A549 (cell line): Measurements from ENCODE around the gene PRR5L. TPM values are rescaled to one million over a fixed set of nuclear protein-coding genes. Genes with fewer than 3 reads are reported as not detected.

Experiments used
- ATAC-seq, 2 experiments: fragments of 200-7000 bp in 1 of 2; fragments of >200 bp in 1 of 2; cut with Nextera tagmentation in 1 of 2; cut with Tn5 transposase in 1 of 2; 3 replicates each; pipeline versions ENCODE4 v1.8.0 to v1.9.1; 2018 to 2020; ENCODE audit warnings: mild to moderate bottlenecking in 1 of 2, moderate library complexity in 1 of 2
- CTCF ChIA-PET: fragments of 300-600 bp; sonication (Branson Sonifier 250); formaldehyde crosslinking; extraction: SDS; loops from one replicate; lab custom pipeline; 2021; ENCODE audit warnings: antibody characterized with exemption, inconsistent platforms; lab: Yijun Ruan, JAX
- POLR2A ChIA-PET: fragments of 350-600 bp; formaldehyde crosslinking; extraction: SDS; loops from one replicate; lab custom pipeline; 2021; ENCODE audit warnings: antibody characterized with exemption, inconsistent platforms; lab: Yijun Ruan, JAX
- DNase-seq, 2 experiments: peaks; one replicate each; pipeline versions ENCODE4 v3.0.0 to v3.0.0-alpha.2; 2011 to 2016; ENCODE audit warnings: low read depth in 1 of 2, low spot score in 1 of 2
- FAIRE-seq: peaks from 2 replicates; lab custom pipeline; 2011; peaks lifted over from hg19 to GRCh38; lab: Jason Lieb, UNC
- H3K27ac ChIP-seq, 2 experiments: fragments of >200 bp; sonication (Bioruptor Twin); formaldehyde crosslinking; 3 replicates each; pipeline ENCODE4 v1.5.1; 2016 to 2017
- H3K4me1 ChIP-seq: fragments of >200 bp; sonication (Bioruptor Twin); formaldehyde crosslinking; 3 replicates; pipeline ENCODE4 v1.6.1; 2016
- H3K4me2 ChIP-seq: fragments of >200 bp; sonication (Bioruptor Twin); formaldehyde crosslinking; 3 replicates; pipeline ENCODE4 v1.6.1; 2016
- H3K4me3 ChIP-seq: fragments of >200 bp; sonication (Bioruptor Twin); formaldehyde crosslinking; 3 replicates; pipeline ENCODE4 v1.5.1; 2016
- H3K9me3 ChIP-seq: fragments of >200 bp; sonication (Bioruptor Twin); formaldehyde crosslinking; 3 replicates; pipeline ENCODE4 v1.6.1; 2016
- CBX8 ChIP-seq: fragments of 200-600 bp; sonication (generic); IDR thresholded peaks from 2 replicates; pipeline ENCODE4 v1.6.1; 2016
- E2F6 ChIP-seq: IDR thresholded peaks from 2 replicates; pipeline ENCODE4 v1.6.1; 2012; ENCODE audit warnings: low read depth, borderline replicate concordance
- EHF ChIP-seq: fragments of 250-450 bp; sonication (Bioruptor Pico); IDR thresholded peaks from 2 replicates; pipeline ENCODE4 v1.5.0; 2020; ENCODE audit warnings: mild to moderate bottlenecking
- FOXS1 ChIP-seq: fragments of 250-450 bp; sonication (Bioruptor Pico); IDR thresholded peaks from 2 replicates; pipeline ENCODE4 v1.5.0; 2020; ENCODE audit warnings: mild to moderate bottlenecking, moderate library complexity
- GATA3 ChIP-seq: IDR thresholded peaks from 2 replicates; pipeline ENCODE4 v1.6.1; 2012; ENCODE audit warnings: borderline replicate concordance
- HDAC2 ChIP-seq: fragments of 200-600 bp; sonication (generic); IDR thresholded peaks from 2 replicates; pipeline ENCODE4 v1.6.1; 2016
- HOXA7 ChIP-seq: fragments of 250-450 bp; sonication (Bioruptor Pico); IDR thresholded peaks from 2 replicates; pipeline ENCODE4 v1.5.0; 2020; ENCODE audit warnings: mild to moderate bottlenecking, moderate library complexity
- HOXB5 ChIP-seq: fragments of 250-450 bp; sonication (Bioruptor Pico); IDR thresholded peaks from 2 replicates; pipeline ENCODE4 v1.5.0; 2020; ENCODE audit warnings: mild to moderate bottlenecking, moderate library complexity
- JUNB ChIP-seq: fragments of >200 bp; sonication (Bioruptor Twin); formaldehyde crosslinking; IDR thresholded peaks from 2 replicates; pipeline ENCODE4 v1.6.1; 2016
- MAFK ChIP-seq: fragments of 450-650 bp; IDR thresholded peaks from 2 replicates; pipeline ENCODE4 v1.6.1; 2014; ENCODE audit not compliant: partially characterized antibody
- MYC ChIP-seq: IDR thresholded peaks from 2 replicates; pipeline ENCODE4 v1.6.1; 2012; ENCODE audit warnings: mild to moderate bottlenecking, inconsistent platforms, low read length, improper control_type of control experiment, borderline replicate concordance
- NFE2L2 ChIP-seq: fragments of 150-350 bp; conservative IDR thresholded peaks from 2 replicates; pipeline ENCODE4 v1.6.1; 2014; ENCODE audit warnings: low read length
- SMC3 ChIP-seq: fragments of >200 bp; sonication (Bioruptor Twin); formaldehyde crosslinking; IDR thresholded peaks from 3 replicates; pipeline ENCODE4 v1.6.1; 2018; ENCODE audit warnings: inconsistent platforms
- ZFP36 ChIP-seq: fragments of 450-650 bp; IDR thresholded peaks from 2 replicates; pipeline ENCODE4 v1.6.1; 2014; ENCODE audit warnings: borderline replicate concordance; ENCODE audit not compliant: partially characterized antibody
- ZNF302 ChIP-seq: fragments of 250-450 bp; sonication (Bioruptor Pico); IDR thresholded peaks from 2 replicates; pipeline ENCODE4 v1.9.0; 2021; ENCODE audit warnings: inconsistent platforms, mild to moderate bottlenecking, moderate library complexity
- WGBS: methylation state at CpG from one replicate; pipeline ENCODE4 v1.1.6; 2017; ENCODE audit errors: missing lambda C conversion rate; 5-methylcytosine and 5-hydroxymethylcytosine counted together
- polyA plus RNA-seq, 4 experiments: library from polyadenylated mRNA; depleted of rRNA in 3 of 4; stranded (reverse); fragments of >200 nt; fragmentation: RNase III in 1 of 4; extraction: RNeasy Plus Mini Kit Qiagen cat#74134 plus additional on column Dnase treatment in 1 of 4; gene quantifications; 2 replicates in 3 of 4; 3 replicates in 1 of 4; pipeline ENCODE4 v1.2.3, GENCODE V29; 2011 to 2017
- TF ChIP-seq, protein P1 (sequence below): fragments of 250-450 bp; sonication (Bioruptor Pico); IDR thresholded peaks from 2 replicates; pipeline ENCODE4 v1.5.0; 2020; ENCODE audit warnings: low read depth, mild to moderate bottlenecking, moderate library complexity
- TF ChIP-seq, protein P2 (sequence below): fragments of 450-650 bp; IDR thresholded peaks from 2 replicates; pipeline ENCODE4 v1.6.1; 2014; ENCODE audit warnings: antibody characterized with exemption
- TF ChIP-seq, protein P3 (sequence below): fragments of >200 bp; sonication (Bioruptor Twin); formaldehyde crosslinking; IDR thresholded peaks from 2 replicates; pipeline ENCODE4 v1.6.1; 2016

Gene PRR5L
- polyA plus RNA-seq, 2 of the 4 experiments (the other 2 are of a cell fraction): 6.9 to 12.1 TPM

- ATAC-seq (no peak), FAIRE-seq (no peak), DNase-seq (no peak)
- CTCF ChIA-PET: interaction anchor here (0.5 to 1.2 kb wide), 3 partner anchors 42 to 177 kb away, joined by 3 to 4 read pairs (median 4); no protein-coding TSS in a partner anchor
- POLR2A ChIA-PET: no interaction called here
- H3K27ac ChIP-seq: no peak overlapping the region
- no peak overlapping the region for H3K4me2 ChIP-seq
- no peaks in the 10 kb centered on the region for H3K9me3 ChIP-seq
- WGBS: 30% methylated on average over 1 of the region's 1 CpG
- TF ChIP-seq, protein P1, sequence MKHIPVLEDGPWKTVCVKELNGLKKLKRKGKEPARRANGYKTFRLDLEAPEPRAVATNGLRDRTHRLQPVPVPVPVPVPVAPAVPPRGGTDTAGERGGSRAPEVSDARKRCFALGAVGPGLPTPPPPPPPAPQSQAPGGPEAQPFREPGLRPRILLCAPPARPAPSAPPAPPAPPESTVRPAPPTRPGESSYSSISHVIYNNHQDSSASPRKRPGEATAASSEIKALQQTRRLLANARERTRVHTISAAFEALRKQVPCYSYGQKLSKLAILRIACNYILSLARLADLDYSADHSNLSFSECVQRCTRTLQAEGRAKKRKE (CRISPR knock-in tag): no peak
- no peak for TF ChIP-seq JUNB
- TF ChIP-seq MYC: no peak
- TF ChIP-seq HDAC2: no peak
- TF ChIP-seq ZNF302 (CRISPR knock-in tag): no peak
- no peak for TF ChIP-seq HOXB5 (CRISPR knock-in tag)
- TF ChIP-seq SMC3: no peak
- TF ChIP-seq EHF (CRISPR knock-in tag): no peak
- no peak overlapping the region for H3K4me3 ChIP-seq
- H3K4me1 ChIP-seq: no peaks in the 10 kb centered on the region
These were observed 51.4 kb downstream of the PRR5L start for GRCh38 chr11:36347384-36347906.

- Histone ChIP-seq H3K27ac (no peak overlapping the region), H3K4me3 (no peak overlapping the region), H3K9me3 (no peaks in the 10 kb centered on the region), H3K4me2 (no peak overlapping the region), H3K4me1 (peaks cover 6% of the 10 kb centered on the region; the same call in 2 of the 3 replicates)
- ChIA-PET CTCF (interaction anchor here (1.2 kb wide), 1 partner anchor 74 kb away, joined by 4 read pairs; no protein-coding TSS in a partner anchor), POLR2A (no interaction called here)
- TF ChIP-seq, protein P2, sequence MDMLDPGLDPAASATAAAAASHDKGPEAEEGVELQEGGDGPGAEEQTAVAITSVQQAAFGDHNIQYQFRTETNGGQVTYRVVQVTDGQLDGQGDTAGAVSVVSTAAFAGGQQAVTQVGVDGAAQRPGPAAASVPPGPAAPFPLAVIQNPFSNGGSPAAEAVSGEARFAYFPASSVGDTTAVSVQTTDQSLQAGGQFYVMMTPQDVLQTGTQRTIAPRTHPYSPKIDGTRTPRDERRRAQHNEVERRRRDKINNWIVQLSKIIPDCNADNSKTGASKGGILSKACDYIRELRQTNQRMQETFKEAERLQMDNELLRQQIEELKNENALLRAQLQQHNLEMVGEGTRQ: no peak
- TF ChIP-seq FOXS1 (CRISPR knock-in tag) (no peak), MAFK (no peak), GATA3 (no peak), NFE2L2 (no peak), E2F6 (no peak), CBX8 (no peak), ZFP36 (no peak)
- TF ChIP-seq, protein P3, sequence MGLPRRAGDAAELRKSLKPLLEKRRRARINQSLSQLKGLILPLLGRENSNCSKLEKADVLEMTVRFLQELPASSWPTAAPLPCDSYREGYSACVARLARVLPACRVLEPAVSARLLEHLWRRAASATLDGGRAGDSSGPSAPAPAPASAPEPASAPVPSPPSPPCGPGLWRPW: no peak
- DNase-seq (no peak), FAIRE-seq (no peak), ATAC-seq (0 out of 6 replicates have a peak, but pooled peaks of 1 of the 2 experiments have one; percentile 17)
- WGBS: 67% methylated on average over 8 of the region's 8 CpGs
These were observed 53.5 kb downstream of the PRR5L start for GRCh38 chr11:36349351-36350136.

DNA sequence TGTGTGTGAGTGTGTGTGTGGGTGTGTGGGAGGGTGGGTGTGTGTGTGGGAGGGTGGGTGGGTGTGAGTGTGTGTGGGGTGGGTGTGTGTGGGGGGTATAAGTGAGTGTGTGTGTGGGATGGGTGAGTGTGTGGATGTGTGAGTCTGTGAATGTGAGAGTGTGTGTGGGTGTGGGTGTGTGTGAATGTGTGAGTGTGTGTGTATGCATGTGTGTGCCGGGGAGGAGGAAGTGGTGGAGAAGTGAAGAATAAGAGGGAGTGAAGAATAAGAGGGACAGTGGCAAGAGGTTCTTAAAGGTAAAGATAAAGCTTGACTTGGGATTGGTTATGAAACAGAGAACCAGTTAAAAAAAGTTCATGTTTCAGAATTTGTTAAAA is 54.0 kb downstream of the PRR5L start:
- Histone ChIP-seq H3K9me3 (no peaks in the 10 kb centered on the region), H3K27ac (no peak overlapping the region), H3K4me1 (peaks cover 11% of the 10 kb centered on the region; the same call in 2 of the 3 replicates), H3K4me3 (no peak overlapping the region), H3K4me2 (no peak overlapping the region)
- WGBS: 85% methylated on average over 1 of the region's 1 CpG
- CTCF ChIA-PET: interaction anchor here (1.2 kb wide), 1 partner anchor 73 kb away, joined by 4 read pairs; no protein-coding TSS in a partner anchor
- TF ChIP-seq HOXA7 (CRISPR knock-in tag) (no peak), HOXB5 (CRISPR knock-in tag) (no peak)
- DNase-seq: no peak
- ATAC-seq: no peak
- FAIRE-seq: no peak
- POLR2A ChIA-PET: no interaction called here
